ENCODE data around the gene CALHM1.

Gene CALHM1

DNA sequence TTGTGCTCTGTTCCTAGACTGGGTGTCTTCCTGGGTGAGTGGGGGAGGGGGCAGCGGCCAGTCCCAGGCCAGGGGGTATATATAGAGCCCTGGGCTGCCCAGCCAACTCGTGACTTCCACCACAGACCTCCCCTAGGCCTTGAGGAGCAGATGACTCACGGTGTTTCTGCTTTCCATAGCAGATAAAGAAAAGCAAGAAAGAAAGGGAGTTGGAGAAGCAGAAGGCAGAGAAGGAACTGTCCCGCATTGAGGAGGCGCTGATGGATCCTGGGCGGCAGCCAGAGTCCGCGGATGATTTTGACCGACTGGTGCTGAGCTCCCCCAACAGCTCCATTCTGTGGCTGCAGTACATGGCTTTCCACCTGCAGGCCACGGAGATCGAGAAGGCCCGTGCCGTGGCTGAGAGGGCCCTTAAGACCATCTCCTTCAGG lies 16.7 kb downstream of the CALHM1 start:
- H3K4me3 ChIP-seq (ENCODE audit: low read depth, low read length) = no peak overlapping the region
- DNase-seq (ENCODE audit: low read depth) = no peak
- TF ChIP-seq, protein P1, sequence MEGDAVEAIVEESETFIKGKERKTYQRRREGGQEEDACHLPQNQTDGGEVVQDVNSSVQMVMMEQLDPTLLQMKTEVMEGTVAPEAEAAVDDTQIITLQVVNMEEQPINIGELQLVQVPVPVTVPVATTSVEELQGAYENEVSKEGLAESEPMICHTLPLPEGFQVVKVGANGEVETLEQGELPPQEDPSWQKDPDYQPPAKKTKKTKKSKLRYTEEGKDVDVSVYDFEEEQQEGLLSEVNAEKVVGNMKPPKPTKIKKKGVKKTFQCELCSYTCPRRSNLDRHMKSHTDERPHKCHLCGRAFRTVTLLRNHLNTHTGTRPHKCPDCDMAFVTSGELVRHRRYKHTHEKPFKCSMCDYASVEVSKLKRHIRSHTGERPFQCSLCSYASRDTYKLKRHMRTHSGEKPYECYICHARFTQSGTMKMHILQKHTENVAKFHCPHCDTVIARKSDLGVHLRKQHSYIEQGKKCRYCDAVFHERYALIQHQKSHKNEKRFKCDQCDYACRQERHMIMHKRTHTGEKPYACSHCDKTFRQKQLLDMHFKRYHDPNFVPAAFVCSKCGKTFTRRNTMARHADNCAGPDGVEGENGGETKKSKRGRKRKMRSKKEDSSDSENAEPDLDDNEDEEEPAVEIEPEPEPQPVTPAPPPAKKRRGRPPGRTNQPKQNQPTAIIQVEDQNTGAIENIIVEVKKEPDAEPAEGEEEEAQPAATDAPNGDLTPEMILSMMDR (IDR thresholded peaks at IDR 0.05; ENCODE audit: control insufficient read depth, extremely low read depth, insufficient read depth) = no peak

DNA sequence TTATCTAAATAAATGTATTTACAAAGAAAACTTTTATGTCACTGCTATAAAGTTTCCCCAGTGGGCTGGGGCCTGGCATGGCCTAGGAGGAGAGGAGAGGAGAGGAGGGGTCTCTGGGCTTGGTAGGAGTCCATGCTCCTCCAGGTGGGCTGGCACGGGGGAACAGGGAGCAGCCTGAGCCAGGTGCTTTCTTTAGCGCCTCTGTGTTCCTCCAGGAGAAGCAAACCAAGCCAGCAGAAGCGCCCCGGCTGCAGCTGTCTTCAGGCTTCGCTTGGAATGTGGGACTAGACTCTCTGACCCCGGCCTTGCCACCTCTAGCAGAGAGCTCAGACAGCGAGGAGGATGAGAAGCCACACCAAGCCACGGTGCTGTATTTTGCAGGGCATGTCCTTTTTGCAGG lies 17.1 kb downstream of the CALHM1 start:
- TF ChIP-seq, protein P1 (IDR thresholded peaks at IDR 0.05; ENCODE audit: control insufficient read depth, extremely low read depth, insufficient read depth) = no peak
- DNase-seq (ENCODE audit: low read depth) = no peak
- no peak overlapping the region for H3K4me3 ChIP-seq (ENCODE audit: low read depth, low read length)

GRCh38 chr10:103441206-103441605 lies 17.5 kb downstream of the CALHM1 start:
- TF ChIP-seq, protein P1 (IDR thresholded peaks at IDR 0.05; ENCODE audit: control insufficient read depth, extremely low read depth, insufficient read depth) = no peak
- no peak for DNase-seq (ENCODE audit: low read depth)
- no peak overlapping the region for H3K4me3 ChIP-seq (ENCODE audit: low read depth, low read length)

DNA sequence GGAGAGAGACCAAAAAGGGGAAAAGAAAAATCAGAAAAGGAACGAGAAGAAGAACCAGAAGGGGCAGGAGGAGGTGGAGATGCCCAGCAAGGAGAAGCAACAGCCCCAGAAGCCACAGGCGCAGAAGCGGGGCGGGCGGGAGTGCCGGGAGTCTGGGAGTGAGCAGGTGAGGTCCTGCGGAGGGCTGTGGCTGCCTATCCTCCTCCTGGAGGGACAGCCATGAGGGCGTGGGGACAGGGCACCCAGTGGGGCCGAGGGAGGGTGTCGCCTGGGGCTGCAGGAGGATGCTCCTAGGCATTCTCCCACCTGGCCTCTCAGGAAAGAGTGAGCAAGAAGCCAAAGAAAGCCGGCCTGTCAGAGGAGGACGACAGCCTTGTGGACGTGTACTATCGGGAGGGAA lies 18.3 kb downstream of the CALHM1 start:
- DNase-seq (ENCODE audit: low read depth) = no peak
- H3K4me3 ChIP-seq (ENCODE audit: low read depth, low read length) = no peak overlapping the region
- TF ChIP-seq, protein P1 (IDR thresholded peaks at IDR 0.05; ENCODE audit: control insufficient read depth, extremely low read depth, insufficient read depth) = no peak

DNA sequence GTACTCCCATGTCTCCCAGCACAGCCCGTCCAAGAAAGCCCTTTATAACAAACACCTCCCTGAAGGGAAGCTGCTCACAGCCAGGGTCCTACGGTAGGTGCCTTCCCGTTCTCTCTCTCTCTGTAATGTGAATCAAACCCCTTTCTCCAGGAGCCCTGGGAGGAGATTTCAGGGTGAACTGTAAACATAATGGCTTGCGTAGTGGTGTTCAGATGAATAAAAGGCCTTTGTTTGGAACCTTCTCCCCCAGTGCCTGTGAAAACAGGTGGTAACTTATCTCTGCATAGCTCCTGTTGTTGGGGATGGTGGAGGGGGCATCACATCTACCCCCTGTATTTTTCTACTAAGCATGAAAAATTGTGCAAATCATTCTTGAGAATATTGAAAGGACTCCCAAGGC lies 18.9 kb downstream of the CALHM1 start:
- DNase-seq (ENCODE audit: low read depth) = no peak
- no peak overlapping the region for H3K4me3 ChIP-seq (ENCODE audit: low read depth, low read length)
- TF ChIP-seq, protein P1 (IDR thresholded peaks at IDR 0.05; ENCODE audit: control insufficient read depth, extremely low read depth, insufficient read depth) = no peak

- H3K4me3 ChIP-seq (ENCODE audit: low read depth, low read length) = no peak overlapping the region
- DNase-seq (ENCODE audit: low read depth) = no peak
- TF ChIP-seq, protein P1 (IDR thresholded peaks at IDR 0.05; ENCODE audit: control insufficient read depth, extremely low read depth, insufficient read depth) = no peak
Observed at GRCh38 chr10:103433858-103434257, 24.8 kb downstream of the CALHM1 start.

DNA sequence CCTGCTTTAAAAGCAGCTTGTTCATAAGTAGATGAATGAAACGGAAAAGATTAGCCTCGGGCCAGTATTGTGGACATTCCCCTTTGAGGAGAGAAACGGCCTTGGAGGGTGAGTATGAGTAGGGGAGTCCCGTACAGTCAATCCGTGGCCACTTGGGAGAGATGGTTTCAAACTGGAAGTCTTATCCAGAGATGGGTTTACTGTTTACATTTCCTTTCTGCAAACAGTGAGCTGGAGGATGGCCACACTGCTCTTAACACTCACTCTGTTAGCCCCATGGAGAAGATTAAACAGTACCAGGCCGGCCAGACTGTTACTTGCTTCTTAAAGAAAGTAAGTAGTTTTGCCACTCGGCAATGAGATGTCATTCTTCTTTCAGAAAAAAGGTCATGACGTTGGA lies 26.8 kb downstream of the CALHM1 start:
- H3K4me3 ChIP-seq (ENCODE audit: low read depth, low read length) = no peak overlapping the region
- TF ChIP-seq, protein P1 (IDR thresholded peaks at IDR 0.05; ENCODE audit: control insufficient read depth, extremely low read depth, insufficient read depth) = no peak

More for the DNA sequence above, 26.8 kb downstream of the CALHM1 start:
- peak; percentile 80 for DNase-seq (ENCODE audit: low read depth)
